Measurements from ENCODE around the gene BCL6B. TPM values are rescaled to one million over a fixed set of nuclear protein-coding genes. Genes with fewer than 3 reads are reported as not detected.
A peak's percentile ranks its signal among the peaks of the same experiment; 100 is the strongest.
"Not testable (repeated sequence)": the region's sequence is repeated elsewhere in the genome, so short reads cannot be mapped to it uniquely, and the experiment has no call there.

The BCL6B gene
- total RNA-seq, 1 experiment from 2014 or later: not detected

DNA sequence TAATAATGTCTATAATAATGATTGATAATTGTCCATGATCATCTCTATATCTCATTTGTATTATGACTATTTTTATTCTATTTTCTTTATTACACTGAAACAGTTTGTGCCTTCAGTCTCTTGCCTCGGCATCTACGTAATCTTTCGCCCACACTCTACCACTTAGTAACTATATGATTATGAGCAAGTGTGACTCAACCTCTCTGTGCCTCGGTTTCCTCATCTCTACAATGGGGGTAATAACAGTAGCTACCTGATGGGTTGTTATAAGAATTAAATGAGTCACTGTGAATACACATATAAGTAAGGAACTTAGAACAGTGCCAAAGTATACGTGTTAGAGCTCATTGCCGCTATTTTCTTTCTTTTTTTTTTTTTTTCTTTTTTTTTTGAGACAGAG lies 24.7 kb downstream of the BCL6B start:
- DNase-seq: no peak
- Mint-ChIP-seq H3K27ac (ENCODE audit: unreplicated experiment) (no peak overlapping the region), H3K4me3 (ENCODE audit: low read depth, unreplicated experiment) (no peak overlapping the region), H3K4me1 (ENCODE audit: low read depth, unreplicated experiment) (peaks cover 31% of the 10 kb centered on the region), H3K9me3 (ENCODE audit: low read depth, unreplicated experiment) (no peaks in the 10 kb centered on the region), H3K27me3 (ENCODE audit: unreplicated experiment) (no peaks in the 10 kb centered on the region), H3K36me3 (ENCODE audit: insufficient read depth, unreplicated experiment) (peaks cover 27% of the 10 kb centered on the region)
- CTCF ChIA-PET: interaction anchor here (0.6 kb wide), 1 partner anchor 381 kb away, joined by 3 read pairs; no protein-coding TSS in a partner anchor
- BruUV-seq (replicated peaks): no TSS peak
- TF ChIP-seq, protein P1, sequence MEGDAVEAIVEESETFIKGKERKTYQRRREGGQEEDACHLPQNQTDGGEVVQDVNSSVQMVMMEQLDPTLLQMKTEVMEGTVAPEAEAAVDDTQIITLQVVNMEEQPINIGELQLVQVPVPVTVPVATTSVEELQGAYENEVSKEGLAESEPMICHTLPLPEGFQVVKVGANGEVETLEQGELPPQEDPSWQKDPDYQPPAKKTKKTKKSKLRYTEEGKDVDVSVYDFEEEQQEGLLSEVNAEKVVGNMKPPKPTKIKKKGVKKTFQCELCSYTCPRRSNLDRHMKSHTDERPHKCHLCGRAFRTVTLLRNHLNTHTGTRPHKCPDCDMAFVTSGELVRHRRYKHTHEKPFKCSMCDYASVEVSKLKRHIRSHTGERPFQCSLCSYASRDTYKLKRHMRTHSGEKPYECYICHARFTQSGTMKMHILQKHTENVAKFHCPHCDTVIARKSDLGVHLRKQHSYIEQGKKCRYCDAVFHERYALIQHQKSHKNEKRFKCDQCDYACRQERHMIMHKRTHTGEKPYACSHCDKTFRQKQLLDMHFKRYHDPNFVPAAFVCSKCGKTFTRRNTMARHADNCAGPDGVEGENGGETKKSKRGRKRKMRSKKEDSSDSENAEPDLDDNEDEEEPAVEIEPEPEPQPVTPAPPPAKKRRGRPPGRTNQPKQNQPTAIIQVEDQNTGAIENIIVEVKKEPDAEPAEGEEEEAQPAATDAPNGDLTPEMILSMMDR (IDR thresholded peaks at IDR 0.05; ENCODE audit: unreplicated experiment): no peak
- intact Hi-C loops (cut with micrococcal nuclease; ENCODE audit: unreplicated experiment): loop anchor here (2.0 to 5.0 kb wide), 2 partner anchors 117 to 300 kb away; no protein-coding TSS in a partner anchor

DNA sequence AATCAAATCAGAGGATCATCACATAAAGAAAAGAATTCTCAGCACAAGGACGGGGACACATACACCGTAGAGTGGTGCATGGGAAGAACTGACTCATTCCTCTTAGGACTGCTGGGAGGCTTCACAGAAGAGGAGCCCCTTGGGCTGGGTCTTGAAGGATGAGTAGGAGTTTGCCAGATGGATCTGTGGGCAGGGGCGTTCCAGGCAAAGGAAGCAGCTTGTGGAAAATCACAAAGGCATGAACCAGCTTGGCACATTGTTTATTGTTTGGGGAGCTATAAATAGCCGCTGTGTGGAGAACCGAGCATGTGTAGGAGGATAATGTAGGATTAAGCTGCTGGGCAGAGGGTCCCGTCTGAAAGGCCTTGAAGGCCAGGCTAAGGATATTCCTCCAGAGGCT lies 26.1 kb downstream of the BCL6B start:
- intact Hi-C loops (cut with micrococcal nuclease; ENCODE audit: unreplicated experiment): loop anchor here (5.0 kb wide), 1 partner anchor 298 kb away; no protein-coding TSS in a partner anchor
- peaks cover 31% of the 10 kb centered on the region for H3K4me1 Mint-ChIP-seq (ENCODE audit: low read depth, unreplicated experiment)
- no peak overlapping the region for H3K4me3 Mint-ChIP-seq (ENCODE audit: low read depth, unreplicated experiment)
- TF ChIP-seq, protein P1 (IDR thresholded peaks at IDR 0.05; ENCODE audit: unreplicated experiment): no peak
- H3K27ac Mint-ChIP-seq (ENCODE audit: unreplicated experiment): peak overlapping the region; percentile 39
- CTCF ChIA-PET: no interaction called here
- BruUV-seq (replicated peaks): no TSS peak
- no peak for DNase-seq
- no peaks in the 10 kb centered on the region for H3K27me3 Mint-ChIP-seq (ENCODE audit: unreplicated experiment)
- H3K36me3 Mint-ChIP-seq (ENCODE audit: insufficient read depth, unreplicated experiment): peaks cover 18% of the 10 kb centered on the region
- H3K9me3 Mint-ChIP-seq (ENCODE audit: low read depth, unreplicated experiment): no peaks in the 10 kb centered on the region

DNA sequence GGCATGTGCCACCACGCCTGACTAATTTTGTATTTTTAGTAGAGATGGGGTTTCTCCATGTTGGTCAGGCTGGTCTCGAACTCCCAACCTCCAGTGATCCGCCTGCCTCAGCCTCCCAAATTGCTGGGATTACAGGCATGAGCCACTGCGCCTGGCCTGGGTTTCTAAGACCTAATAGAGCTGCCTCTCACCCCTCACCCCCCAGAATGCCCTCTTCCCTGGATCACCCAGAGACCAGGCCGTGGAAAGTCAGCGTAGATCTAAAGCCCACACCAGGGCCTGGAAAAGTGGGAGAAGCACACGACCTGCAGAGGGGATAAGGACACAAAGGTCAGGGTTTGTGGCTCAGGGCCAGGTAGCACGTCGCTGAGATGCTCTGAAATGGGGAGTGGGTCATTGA lies 27.7 kb downstream of the BCL6B start:
- H3K4me3 Mint-ChIP-seq (ENCODE audit: low read depth, unreplicated experiment); H3K27ac Mint-ChIP-seq (ENCODE audit: unreplicated experiment); H3K27me3 Mint-ChIP-seq (ENCODE audit: unreplicated experiment); DNase-seq; BruUV-seq (replicated peaks); H3K9me3 Mint-ChIP-seq (ENCODE audit: low read depth, unreplicated experiment); intact Hi-C loops (cut with micrococcal nuclease; ENCODE audit: unreplicated experiment): not testable (repeated sequence)
- H3K4me1 Mint-ChIP-seq (ENCODE audit: low read depth, unreplicated experiment): peaks cover 31% of the 10 kb centered on the region
- H3K36me3 Mint-ChIP-seq (ENCODE audit: insufficient read depth, unreplicated experiment): peaks cover 18% of the 10 kb centered on the region
- CTCF ChIA-PET: interaction anchor here (1.1 to 2.1 kb wide), 3 partner anchors 83 to 115 kb away, joined by 3 to 17 read pairs (median 7); no protein-coding TSS in a partner anchor

DNA sequence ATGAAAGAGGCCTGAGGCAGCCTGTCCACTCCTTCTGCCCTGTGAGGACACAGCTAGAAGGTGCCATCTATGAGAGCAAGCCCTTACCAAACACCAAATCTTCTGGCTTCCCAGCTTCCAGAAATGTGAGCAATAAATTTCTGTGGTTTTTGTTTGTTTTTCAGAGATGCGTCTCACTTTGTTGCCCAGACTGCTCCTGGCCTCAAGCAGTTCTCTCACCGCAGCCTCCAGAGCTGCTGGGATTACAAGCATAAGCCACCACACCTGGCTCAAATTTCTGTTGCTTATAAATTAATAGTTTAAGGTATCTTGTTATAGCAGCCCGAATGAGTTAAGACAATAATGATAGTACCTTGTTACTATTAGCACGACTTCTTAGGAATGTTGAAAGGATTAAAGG lies 33.5 kb downstream of the BCL6B start:
- CTCF ChIA-PET: no interaction called here
- H3K9me3 Mint-ChIP-seq (ENCODE audit: low read depth, unreplicated experiment): no peaks in the 10 kb centered on the region
- no peak overlapping the region for H3K4me3 Mint-ChIP-seq (ENCODE audit: low read depth, unreplicated experiment)
- H3K36me3 Mint-ChIP-seq (ENCODE audit: insufficient read depth, unreplicated experiment): peaks cover 6% of the 10 kb centered on the region
- no peak for DNase-seq
- H3K4me1 Mint-ChIP-seq (ENCODE audit: low read depth, unreplicated experiment): peaks cover 10% of the 10 kb centered on the region
- no TSS peak for BruUV-seq (replicated peaks)
- intact Hi-C loops (cut with micrococcal nuclease; ENCODE audit: unreplicated experiment): no loop called here
- no peaks in the 10 kb centered on the region for H3K27me3 Mint-ChIP-seq (ENCODE audit: unreplicated experiment)
- no peak overlapping the region for H3K27ac Mint-ChIP-seq (ENCODE audit: unreplicated experiment)
- TF ChIP-seq, protein P1 (IDR thresholded peaks at IDR 0.05; ENCODE audit: unreplicated experiment): no peak

DNA sequence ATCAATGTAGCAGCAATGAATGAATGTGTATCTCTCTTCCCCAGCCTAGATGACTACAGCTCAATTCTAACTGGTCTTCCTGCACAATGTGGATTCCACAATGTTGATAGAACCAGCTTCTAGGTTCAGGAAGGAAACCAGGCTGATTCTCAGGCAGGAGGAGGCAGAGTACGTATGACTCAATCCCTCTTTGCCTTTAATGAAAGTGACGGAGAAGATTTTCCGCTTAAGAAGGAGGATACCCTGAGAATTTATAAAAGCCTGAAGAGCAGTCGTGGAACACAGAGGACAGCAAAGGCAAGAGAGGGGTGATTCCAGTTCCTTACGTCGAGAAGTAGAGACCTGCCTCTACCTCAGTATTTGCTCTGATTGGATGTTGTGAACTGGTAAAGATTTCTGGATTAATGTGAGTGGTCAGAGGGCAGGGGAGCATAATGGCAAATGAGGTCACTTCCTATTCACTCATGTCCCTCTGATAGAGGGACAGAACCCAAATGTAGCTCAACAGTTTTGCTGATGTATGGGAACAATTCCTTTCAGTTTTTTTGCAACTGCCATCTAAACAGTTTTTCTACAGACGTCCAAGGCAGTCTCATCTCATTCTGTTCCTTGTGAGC lies 36.1 kb downstream of the BCL6B start:
- Mint-ChIP-seq H3K27ac (ENCODE audit: unreplicated experiment) (peak overlapping the region; percentile 74), H3K36me3 (ENCODE audit: insufficient read depth, unreplicated experiment) (peaks cover 6% of the 10 kb centered on the region), H3K4me3 (ENCODE audit: low read depth, unreplicated experiment) (no peak overlapping the region), H3K9me3 (ENCODE audit: low read depth, unreplicated experiment) (no peaks in the 10 kb centered on the region), H3K27me3 (ENCODE audit: unreplicated experiment) (peaks cover 8% of the 10 kb centered on the region), H3K4me1 (ENCODE audit: low read depth, unreplicated experiment) (peaks cover 22% of the 10 kb centered on the region)
- CTCF ChIA-PET: interaction anchor here (0.6 kb wide), 1 partner anchor 89 kb away, joined by 3 read pairs; no protein-coding TSS in a partner anchor
- no TSS peak for BruUV-seq (replicated peaks)
- DNase-seq: no peak
- intact Hi-C loops (cut with micrococcal nuclease; ENCODE audit: unreplicated experiment): no loop called here
- TF ChIP-seq, protein P1 (IDR thresholded peaks at IDR 0.05; ENCODE audit: unreplicated experiment): no peak
